KOPT-K1 (cell line): ENCODE measurements around the gene MAPRE2.
"Not testable (repeated sequence)": the region's sequence is repeated elsewhere in the genome, so short reads cannot be mapped to it uniquely, and the experiment has no call there.

Experiments
- H3K27ac ChIP-seq: fragments of 200-600 bp; sonication (generic); 2 replicates; pipeline ENCODE4 v1.5.1; 2016; ENCODE audit warnings: antibody characterized with exemption, mild to moderate bottlenecking, low read depth, low read length; ENCODE audit not compliant: poor library complexity, severe bottlenecking
- H3K36me3 ChIP-seq: fragments of 200-600 bp; sonication (generic); 2 replicates; pipeline ENCODE4 v1.5.1; 2017; ENCODE audit warnings: antibody characterized with exemption, mild to moderate bottlenecking, low read length, moderate library complexity; ENCODE audit not compliant: insufficient read depth
- H3K9me3 ChIP-seq: fragments of 200-600 bp; sonication (generic); 2 replicates; pipeline ENCODE4 v1.5.1; 2017; ENCODE audit warnings: antibody characterized with exemption, low read length, mild to moderate bottlenecking; ENCODE audit not compliant: insufficient read depth, poor library complexity, severe bottlenecking

Gene MAPRE2

GRCh38 chr18:35108088-35108487, 66.9 kb downstream of the MAPRE2 start:
- Histone ChIP-seq H3K36me3 (peaks cover 20% of the 10 kb centered on the region), H3K9me3 (peaks cover 12% of the 10 kb centered on the region)
- not testable (repeated sequence) for H3K27ac ChIP-seq

- H3K36me3 ChIP-seq = 0 out of 2 replicates have a peak, but pooled peaks cover under 1% of the 10 kb centered on the region
- H3K9me3 ChIP-seq = peaks cover 12% of the 10 kb centered on the region
- no peak overlapping the region for H3K27ac ChIP-seq
These were observed 68.8 kb downstream of the MAPRE2 start for GRCh38 chr18:35110059-35110458.

- no peaks in the 10 kb centered on the region for H3K36me3 ChIP-seq
- H3K27ac ChIP-seq = peak overlapping the region; percentile 3
- peaks cover 12% of the 10 kb centered on the region for H3K9me3 ChIP-seq
These were observed 69.6 kb downstream of the MAPRE2 start for GRCh38 chr18:35110554-35111485.

- Histone ChIP-seq H3K9me3 (peaks cover 12% of the 10 kb centered on the region), H3K27ac (no peak overlapping the region), H3K36me3 (no peaks in the 10 kb centered on the region)
These were observed 71.5 kb downstream of the MAPRE2 start for GRCh38 chr18:35112696-35113095.

GRCh38 chr18:35114305-35114704, 73.1 kb downstream of the MAPRE2 start:
- peaks cover 12% of the 10 kb centered on the region for H3K9me3 ChIP-seq
- no peaks in the 10 kb centered on the region for H3K36me3 ChIP-seq
- H3K27ac ChIP-seq = no peak overlapping the region

- peak overlapping the region; percentile 15 for H3K27ac ChIP-seq
These were observed 75.6 kb downstream of the MAPRE2 start for GRCh38 chr18:35116784-35117318.

GRCh38 chr18:35117372-35117771, 76.2 kb downstream of the MAPRE2 start:
- Histone ChIP-seq H3K9me3 (peaks cover 5% of the 10 kb centered on the region), H3K27ac (peak overlapping the region; percentile 15), H3K36me3 (no peaks in the 10 kb centered on the region)

More at GRCh38 chr18:35116784-35117318, 75.6 kb downstream of the MAPRE2 start:
- H3K9me3 ChIP-seq = peaks cover 6% of the 10 kb centered on the region
- H3K36me3 ChIP-seq = no peaks in the 10 kb centered on the region

- Histone ChIP-seq H3K36me3 (0 out of 2 replicates have a peak, but pooled peaks cover under 1% of the 10 kb centered on the region), H3K27ac (no peak overlapping the region), H3K9me3 (no peaks in the 10 kb centered on the region)
These were observed 76.8 kb downstream of the MAPRE2 start for GRCh38 chr18:35117951-35118411.

GRCh38 chr18:35118641-35119040, 77.4 kb downstream of the MAPRE2 start:
- Histone ChIP-seq H3K9me3 (no peaks in the 10 kb centered on the region), H3K36me3 (0 out of 2 replicates have a peak, but pooled peaks cover 5% of the 10 kb centered on the region)

GRCh38 chr18:35121038-35121437, 79.8 kb downstream of the MAPRE2 start:
- H3K9me3 ChIP-seq = no peaks in the 10 kb centered on the region
- H3K36me3 ChIP-seq = 0 out of 2 replicates have a peak, but pooled peaks cover 5% of the 10 kb centered on the region
- no peak overlapping the region for H3K27ac ChIP-seq

More at GRCh38 chr18:35118641-35119040, 77.4 kb downstream of the MAPRE2 start:
- no peak overlapping the region for H3K27ac ChIP-seq

- Histone ChIP-seq H3K36me3 (peaks cover 6% of the 10 kb centered on the region), H3K9me3 (no peaks in the 10 kb centered on the region), H3K27ac (no peak overlapping the region)
These were observed 80.3 kb downstream of the MAPRE2 start for GRCh38 chr18:35121531-35121930.

- H3K27ac ChIP-seq = peak overlapping the region; percentile 37
- peaks cover 17% of the 10 kb centered on the region for H3K36me3 ChIP-seq
- no peaks in the 10 kb centered on the region for H3K9me3 ChIP-seq
These were observed 81.5 kb downstream of the MAPRE2 start for GRCh38 chr18:35122586-35123224.

- Histone ChIP-seq H3K36me3 (peaks cover 28% of the 10 kb centered on the region), H3K9me3 (no peaks in the 10 kb centered on the region), H3K27ac (no peak overlapping the region)
These were observed 82.6 kb downstream of the MAPRE2 start for GRCh38 chr18:35123811-35124210.

- Histone ChIP-seq H3K36me3 (peaks cover 62% of the 10 kb centered on the region), H3K27ac (no peak overlapping the region), H3K9me3 (no peaks in the 10 kb centered on the region)
These were observed 86.0 kb downstream of the MAPRE2 start for GRCh38 chr18:35127201-35127600.

GRCh38 chr18:35128675-35129074, 87.5 kb downstream of the MAPRE2 start:
- Histone ChIP-seq H3K36me3 (peaks cover 72% of the 10 kb centered on the region), H3K27ac (no peak overlapping the region), H3K9me3 (no peaks in the 10 kb centered on the region)
